A673 (cell line): ENCODE results near the gene B3GNT4. TPM values are rescaled to one million over a fixed set of nuclear protein-coding genes. Genes with fewer than 3 reads are reported as not detected.

Experiments
- BruUV-seq: library from RNA; stranded (reverse); fragments of 400-500 nt; replicated peaks from 2 replicates; lab custom pipeline; 2021; lab: Mats Ljungman, UMichigan
- CTCF ChIA-PET: fragments of 300-600 bp; sonication (Branson Sonifier 250); formaldehyde crosslinking; loops from one replicate; lab custom pipeline; 2022; ENCODE audit warnings: antibody characterized with exemption; lab: Charles Lee
- POLR2A ChIA-PET: fragments of 300-600 bp; sonication (Branson Sonifier 250); formaldehyde crosslinking; loops from one replicate; lab custom pipeline; 2022; ENCODE audit warnings: antibody characterized with exemption; ENCODE audit not compliant: low non-redundant PET; lab: Charles Lee
- DNase-seq: peaks from one replicate; pipeline ENCODE4 v3.0.0-alpha.2; 2015; ENCODE audit warnings: low spot score
- H3K27ac ChIP-seq: fragments of 200-600 bp; sonication (generic); 2 replicates; pipeline ENCODE4 v1.5.1; 2016; ENCODE audit warnings: mixed run types, low read depth, mild to moderate bottlenecking, mixed read lengths, antibody characterized with exemption, low read length; ENCODE audit not compliant: poor library complexity, severe bottlenecking
- H3K27me3 ChIP-seq: fragments of 200-600 bp; sonication (generic); replicated peaks from 2 replicates; pipeline ENCODE4 v1.6.1; 2017; ENCODE audit warnings: mixed run types, low read depth, mild to moderate bottlenecking, mixed read lengths, antibody characterized with exemption, low read length; ENCODE audit not compliant: insufficient read depth, poor library complexity
- H3K36me3 ChIP-seq: fragments of 200-600 bp; sonication (generic); 2 replicates; pipeline ENCODE4 v1.6.1; 2016; ENCODE audit warnings: mixed run types, mild to moderate bottlenecking, mixed read lengths, antibody characterized with exemption, low read length; ENCODE audit not compliant: insufficient read depth, poor library complexity, severe bottlenecking
- H3K4me1 ChIP-seq: fragments of 200-600 bp; sonication (generic); 2 replicates; pipeline ENCODE4 v1.6.1; 2017; ENCODE audit warnings: mixed run types, mild to moderate bottlenecking, mixed read lengths, antibody characterized with exemption, low read length; ENCODE audit not compliant: insufficient read depth, poor library complexity, severe bottlenecking
- H3K4me3 ChIP-seq: fragments of 200-600 bp; sonication (generic); 2 replicates; pipeline ENCODE4 v1.5.1; 2016; ENCODE audit warnings: low read depth, mixed run types, mild to moderate bottlenecking, mixed read lengths, low read length; ENCODE audit not compliant: poor library complexity, severe bottlenecking
- H3K9me3 ChIP-seq: fragments of 200-600 bp; sonication (generic); 2 replicates; pipeline ENCODE4 v1.6.1; 2016; ENCODE audit warnings: mixed run types, low read depth, mild to moderate bottlenecking, mixed read lengths, antibody characterized with exemption, low read length; ENCODE audit not compliant: poor library complexity, severe bottlenecking
- EZH2 ChIP-seq: fragments of 200-600 bp; sonication (generic); IDR thresholded peaks from 2 replicates; pipeline ENCODE4 v1.6.1; 2017; ENCODE audit warnings: borderline replicate concordance, low read depth, mild to moderate bottlenecking, mixed read lengths, antibody characterized with exemption, low read length; ENCODE audit not compliant: poor library complexity, severe bottlenecking
- intact Hi-C: fragments of 100-400 bp; cut with micrococcal nuclease; formaldehyde crosslinking; loops from one replicate; pipeline ENCODE4 v1.10.0; 2022; ENCODE audit not compliant: unreplicated experiment
- total RNA-seq: library from RNA; stranded (reverse); gene quantifications from 2 replicates; pipeline ENCODE4 v1.2.3, GENCODE V29; 2021
- TF ChIP-seq, protein P1 (sequence below): fragments of 300-800, 200-600 bp; sonication (generic); conservative IDR thresholded peaks from 2 replicates; pipeline ENCODE4 v1.5.1; 2017; ENCODE audit warnings: low read depth, mild to moderate bottlenecking, antibody characterized with exemption, low read length, moderate library complexity, mixed read lengths

Gene B3GNT4
- total RNA-seq, 1 experiment from 2014 or later: 0.15 TPM

DNA sequence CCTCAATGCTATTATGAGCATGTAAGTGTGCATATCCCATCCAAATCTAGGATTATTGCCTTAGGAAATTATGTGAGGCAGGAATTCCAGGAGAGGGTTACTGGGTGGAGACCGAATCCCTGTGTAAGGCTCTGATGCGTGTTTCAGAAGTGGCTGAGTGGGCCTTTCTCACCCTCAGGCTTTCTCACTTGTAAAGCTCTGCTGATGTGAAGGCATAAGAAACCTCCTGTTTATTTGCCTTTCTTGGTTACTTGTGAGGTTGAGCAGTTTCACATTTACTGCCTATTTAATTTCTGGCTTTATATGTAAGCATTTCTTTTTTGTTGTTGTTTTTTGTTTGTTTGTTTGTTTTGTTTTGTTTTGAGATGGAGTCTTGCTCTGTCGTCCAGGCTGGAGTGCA is 40.5 kb upstream of the B3GNT4 start:
- TF ChIP-seq EZH2: no peak
- TF ChIP-seq, protein P1, sequence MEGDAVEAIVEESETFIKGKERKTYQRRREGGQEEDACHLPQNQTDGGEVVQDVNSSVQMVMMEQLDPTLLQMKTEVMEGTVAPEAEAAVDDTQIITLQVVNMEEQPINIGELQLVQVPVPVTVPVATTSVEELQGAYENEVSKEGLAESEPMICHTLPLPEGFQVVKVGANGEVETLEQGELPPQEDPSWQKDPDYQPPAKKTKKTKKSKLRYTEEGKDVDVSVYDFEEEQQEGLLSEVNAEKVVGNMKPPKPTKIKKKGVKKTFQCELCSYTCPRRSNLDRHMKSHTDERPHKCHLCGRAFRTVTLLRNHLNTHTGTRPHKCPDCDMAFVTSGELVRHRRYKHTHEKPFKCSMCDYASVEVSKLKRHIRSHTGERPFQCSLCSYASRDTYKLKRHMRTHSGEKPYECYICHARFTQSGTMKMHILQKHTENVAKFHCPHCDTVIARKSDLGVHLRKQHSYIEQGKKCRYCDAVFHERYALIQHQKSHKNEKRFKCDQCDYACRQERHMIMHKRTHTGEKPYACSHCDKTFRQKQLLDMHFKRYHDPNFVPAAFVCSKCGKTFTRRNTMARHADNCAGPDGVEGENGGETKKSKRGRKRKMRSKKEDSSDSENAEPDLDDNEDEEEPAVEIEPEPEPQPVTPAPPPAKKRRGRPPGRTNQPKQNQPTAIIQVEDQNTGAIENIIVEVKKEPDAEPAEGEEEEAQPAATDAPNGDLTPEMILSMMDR: no peak
- Histone ChIP-seq H3K27me3 (no peaks in the 10 kb centered on the region), H3K4me1 (no peaks in the 10 kb centered on the region), H3K9me3 (no peaks in the 10 kb centered on the region), H3K36me3 (no peaks in the 10 kb centered on the region), H3K27ac (no peak overlapping the region), H3K4me3 (no peak overlapping the region)
- ChIA-PET POLR2A (no interaction called here), CTCF (no interaction called here)
- DNase-seq: no peak
- intact Hi-C loops: no loop called here
- no TSS peak for BruUV-seq

DNA sequence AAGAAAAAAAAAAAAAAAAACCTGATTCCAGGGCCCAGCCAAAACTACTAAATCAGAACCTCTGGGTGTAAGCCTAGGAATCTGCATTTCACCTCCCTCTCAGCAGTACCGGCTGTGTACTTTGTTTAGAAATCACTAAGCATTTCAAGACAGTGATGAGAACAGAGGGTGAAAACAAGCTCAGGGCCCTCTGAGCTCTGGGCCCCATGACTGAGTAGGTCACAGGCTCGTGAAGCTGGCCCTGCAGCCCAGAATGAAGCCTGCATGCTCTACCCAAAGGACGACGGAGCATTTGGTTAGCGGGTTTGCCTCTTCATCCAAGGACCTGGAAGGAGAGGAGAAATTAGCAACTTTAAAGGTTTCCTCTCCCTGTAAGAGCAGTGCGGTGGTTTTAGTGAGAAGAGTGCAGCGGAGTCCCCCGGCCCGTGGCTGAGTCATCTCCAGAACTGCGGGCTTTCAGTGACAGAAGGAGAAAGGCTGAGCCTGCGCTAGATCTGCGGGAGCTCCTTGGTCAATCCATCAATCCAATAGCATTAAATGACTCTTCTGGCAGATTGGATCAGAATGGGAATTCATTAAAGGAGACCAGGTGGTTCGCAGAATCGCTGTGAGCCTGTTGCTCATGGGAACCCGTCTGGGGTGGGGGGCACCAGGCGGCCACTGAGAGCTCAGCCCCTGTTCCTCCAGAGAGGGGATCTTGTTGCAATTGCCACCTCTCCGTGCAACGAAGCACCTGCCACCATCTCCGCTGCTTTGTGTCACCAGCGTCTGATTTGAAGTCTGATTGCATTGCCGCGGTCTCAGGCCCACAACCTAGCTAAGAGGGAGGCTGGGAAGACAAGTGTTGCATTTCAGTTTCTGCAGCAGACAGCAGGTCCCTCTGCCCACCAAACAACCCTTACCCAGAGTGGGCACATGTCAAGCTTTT is 36.8 kb upstream of the B3GNT4 start:
- BruUV-seq: no TSS peak
- Histone ChIP-seq H3K4me1 (no peaks in the 10 kb centered on the region), H3K4me3 (no peak overlapping the region), H3K27ac (no peak overlapping the region), H3K9me3 (no peaks in the 10 kb centered on the region), H3K27me3 (no peaks in the 10 kb centered on the region), H3K36me3 (no peaks in the 10 kb centered on the region)
- no peak for TF ChIP-seq EZH2
- TF ChIP-seq, protein P1: no peak
- intact Hi-C loops: no loop called here
- ChIA-PET POLR2A (no interaction called here), CTCF (no interaction called here)
- no peak for DNase-seq

DNA sequence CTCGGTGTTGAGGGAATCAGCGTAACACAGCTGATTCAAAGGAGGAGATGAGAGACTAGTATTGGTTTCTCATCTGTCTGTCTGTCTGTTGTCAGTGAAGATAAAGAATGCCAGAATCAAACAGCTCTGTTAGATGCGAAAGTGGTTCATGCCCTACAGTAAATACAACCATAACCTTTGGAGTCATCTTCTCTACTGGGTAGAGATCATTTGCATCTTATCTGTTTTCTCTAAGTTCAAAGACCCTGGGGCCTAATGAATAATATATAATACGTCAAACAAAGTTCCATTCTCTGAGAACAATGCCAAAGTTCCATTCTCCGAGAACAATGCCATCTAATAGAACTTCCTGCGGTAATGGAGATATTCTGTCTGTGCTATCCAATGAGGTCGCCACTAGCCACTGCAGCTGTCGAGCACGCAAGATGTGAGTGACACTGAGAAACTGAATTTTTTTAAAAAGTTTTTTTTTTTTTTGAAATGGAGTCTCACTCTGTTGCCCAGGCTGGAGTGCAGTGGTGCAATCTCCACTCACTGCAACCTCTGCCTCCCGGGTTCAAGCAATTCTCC is 36.1 kb upstream of the B3GNT4 start:
- CTCF ChIA-PET: no interaction called here

More for the DNA sequence above, 36.1 kb upstream of the B3GNT4 start:
- Histone ChIP-seq H3K27me3 (no peaks in the 10 kb centered on the region), H3K36me3 (no peaks in the 10 kb centered on the region), H3K4me1 (no peaks in the 10 kb centered on the region), H3K27ac (no peak overlapping the region), H3K9me3 (no peaks in the 10 kb centered on the region), H3K4me3 (no peak overlapping the region)
- POLR2A ChIA-PET: no interaction called here
- intact Hi-C loops: no loop called here
- no TSS peak for BruUV-seq
- TF ChIP-seq EZH2: no peak
- TF ChIP-seq, protein P1: no peak
- DNase-seq: no peak
